ENCODE measurements around the gene ABL1.

ABL1 gene

GRCh38 chr9:130854092-130854491 lies 19.0 kb downstream of the ABL1 start:
- no peak for DNase-seq

- DNase-seq: no peak
Observed at GRCh38 chr9:130854835-130855234, 19.8 kb downstream of the ABL1 start.

- DNase-seq: no peak
Observed at GRCh38 chr9:130856474-130856873, 21.4 kb downstream of the ABL1 start.

- DNase-seq: no peak
Observed at GRCh38 chr9:130857864-130858738, 23.0 kb downstream of the ABL1 start.

- DNase-seq: no peak
Observed at GRCh38 chr9:130858739-130859705, 24.0 kb downstream of the ABL1 start.

GRCh38 chr9:130860458-130861316 lies 25.6 kb downstream of the ABL1 start:
- DNase-seq: no peak

- no peak for DNase-seq
Observed at GRCh38 chr9:130861372-130862180, 26.5 kb downstream of the ABL1 start.

GRCh38 chr9:130862217-130862616 lies 27.2 kb downstream of the ABL1 start:
- DNase-seq: no peak

- no peak for DNase-seq
Observed at GRCh38 chr9:130862747-130863146, 27.7 kb downstream of the ABL1 start.

GRCh38 chr9:130864541-130864940 lies 29.5 kb downstream of the ABL1 start:
- no peak for DNase-seq

GRCh38 chr9:130865921-130866320 lies 30.9 kb downstream of the ABL1 start:
- no peak for DNase-seq

- peak; percentile 89 for DNase-seq
Observed at GRCh38 chr9:130866474-130866965, 31.5 kb downstream of the ABL1 start.

- no peak for DNase-seq
Observed at GRCh38 chr9:130867556-130867955, 32.5 kb downstream of the ABL1 start.

GRCh38 chr9:130868230-130868629 lies 33.2 kb downstream of the ABL1 start:
- no peak for DNase-seq

- DNase-seq: no peak
Observed at GRCh38 chr9:130869250-130869649, 34.2 kb downstream of the ABL1 start.

GRCh38 chr9:130870491-130871381 lies 35.7 kb downstream of the ABL1 start:
- DNase-seq: no peak

GRCh38 chr9:130871395-130872062 lies 36.5 kb downstream of the ABL1 start:
- no peak for DNase-seq

GRCh38 chr9:130872093-130872492 lies 37.0 kb downstream of the ABL1 start:
- DNase-seq: no peak

GRCh38 chr9:130872508-130872907 lies 37.5 kb downstream of the ABL1 start:
- DNase-seq: no peak

- no peak for DNase-seq
Observed at GRCh38 chr9:130872912-130873503, 38.0 kb downstream of the ABL1 start.
